Endothelial cell of umbilical vein (primary cell): ENCODE results near the gene FZD10. TPM values are rescaled to one million over a fixed set of nuclear protein-coding genes. Genes with fewer than 3 reads are reported as not detected.

ENCODE experiments used
- BruUV-seq: library from RNA; stranded (reverse); fragments of 400-500 nt; replicated peaks from 2 replicates; lab custom pipeline; 2021; lab: Mats Ljungman, UMichigan
- CTCF ChIA-PET: fragments of 300-600, 350-600 bp; sonication (Branson Sonifier 250); formaldehyde crosslinking; loops from one replicate; lab custom pipeline; 2021; ENCODE audit warnings: antibody characterized with exemption, inconsistent platforms; lab: Charles Lee
- POLR2A ChIA-PET: fragments of 300-600, 350-600 bp; sonication (Branson Sonifier 250); formaldehyde crosslinking; loops from one replicate; lab custom pipeline; 2021; ENCODE audit warnings: antibody characterized with exemption, inconsistent platforms; lab: Charles Lee
- DNase-seq: peaks from one replicate; pipeline ENCODE4 v3.0.0-alpha.2; 2011; ENCODE audit warnings: low read depth, low spot score
- FAIRE-seq: peaks from 2 replicates; lab custom pipeline; 2011; peaks lifted over from hg19 to GRCh38; lab: Jason Lieb, UNC
- H2AFZ ChIP-seq: 2 replicates; pipeline ENCODE4 v1.6.0; 2012; ENCODE audit warnings: low read depth, low read length, control low read depth, inconsistent platforms
- H3K27ac ChIP-seq: 2 replicates; pipeline ENCODE4 v1.5.1; 2011; ENCODE audit warnings: low read depth, mild to moderate bottlenecking, control low read depth, low read length, moderate library complexity; ENCODE audit not compliant: insufficient read depth
- H3K27me3 ChIP-seq, 2 experiments: 2 replicates each; pipeline versions ENCODE4 v1.6.0 to v1.6.1; 2011; ENCODE audit warnings: low read length in 2 of 2, mixed read lengths in 1 of 2; ENCODE audit not compliant: control insufficient read depth in 2 of 2, insufficient read depth in 2 of 2
- H3K36me3 ChIP-seq, 2 experiments: 2 replicates in 1 of 2; 3 replicates in 1 of 2; pipeline ENCODE4 v1.5.1; 2011; ENCODE audit warnings: low read length in 2 of 2, mild to moderate bottlenecking in 1 of 2, moderate library complexity in 1 of 2; ENCODE audit not compliant: control insufficient read depth in 2 of 2, insufficient read depth in 2 of 2; ENCODE audit errors: extremely low read depth in 1 of 2
- H3K4me1 ChIP-seq: 3 replicates; pipeline ENCODE4 v1.5.1; 2011; ENCODE audit warnings: mild to moderate bottlenecking, low read length; ENCODE audit not compliant: control insufficient read depth, insufficient read depth; ENCODE audit errors: extremely low read depth
- H3K4me2 ChIP-seq: 2 replicates; pipeline ENCODE4 v1.6.1; 2011; ENCODE audit warnings: low read length, control low read depth, mixed read lengths; ENCODE audit not compliant: insufficient read depth
- H3K4me3 ChIP-seq, 3 experiments: fragments of 200-600 bp in 1 of 3; sonication (generic), shearing (Covaris generic) in 1 of 3; replicated peaks in 1 of 3; 2 replicates each; pipeline ENCODE4 v1.5.1; 2011 to 2016; ENCODE audit warnings: control low read depth in 3 of 3, low read length in 3 of 3, mild to moderate bottlenecking in 2 of 3, inconsistent platforms in 1 of 3, low read depth in 1 of 3, moderate library complexity in 1 of 3; ENCODE audit not compliant: insufficient read depth in 1 of 3
- H3K79me2 ChIP-seq: 2 replicates; pipeline ENCODE4 v1.6.0; 2012; ENCODE audit warnings: low read length, inconsistent platforms; ENCODE audit not compliant: control insufficient read depth, insufficient read depth
- H3K9ac ChIP-seq: replicated peaks from 2 replicates; pipeline ENCODE3; 2011; ENCODE audit warnings: low read length, control low read depth; ENCODE audit not compliant: insufficient read depth; ENCODE audit errors: extremely low read depth
- H3K9me1 ChIP-seq: replicated peaks from 3 replicates; pipeline ENCODE4 v1.6.0; 2011; ENCODE audit warnings: mild to moderate bottlenecking, low read length; ENCODE audit not compliant: control insufficient read depth, insufficient read depth; ENCODE audit errors: extremely low read depth
- H3K9me3 ChIP-seq: replicated peaks from 2 replicates; pipeline ENCODE4 v1.5.1; 2012; ENCODE audit warnings: low read length, inconsistent platforms; ENCODE audit not compliant: control insufficient read depth, insufficient read depth
- H4K20me1 ChIP-seq: replicated peaks from 2 replicates; pipeline ENCODE3; 2011; ENCODE audit warnings: mild to moderate bottlenecking, low read length; ENCODE audit not compliant: control insufficient read depth, insufficient read depth; ENCODE audit errors: extremely low read depth
- CTCF ChIP-seq, 2 donors: IDR thresholded peaks; 1 replicate in 1 of 2; 2 replicates in 1 of 2; pipeline ENCODE4 v1.5.1; 2011; ENCODE audit warnings: low read length in 2 of 2, mild to moderate bottlenecking in 2 of 2, moderate library complexity in 2 of 2, control low read depth in 1 of 2, inconsistent platforms in 1 of 2, low read depth in 1 of 2; ENCODE audit not compliant: insufficient read depth in 1 of 2; ENCODE audit errors: extremely low read depth in 1 of 2
- EZH2 ChIP-seq: IDR thresholded peaks from 2 replicates; pipeline ENCODE4 v1.6.1; 2012; ENCODE audit warnings: borderline replicate concordance, low read depth, mild to moderate bottlenecking, moderate library complexity, low read length, inconsistent platforms; ENCODE audit not compliant: severe bottlenecking
- FOS ChIP-seq: IDR thresholded peaks from 2 replicates; pipeline ENCODE4 v1.6.1; 2011; ENCODE audit warnings: mild to moderate bottlenecking, low read length, moderate library complexity, borderline replicate concordance; ENCODE audit not compliant: insufficient read depth
- GATA2 ChIP-seq: IDR thresholded peaks from 2 replicates; pipeline ENCODE4 v1.7.0; 2011; ENCODE audit warnings: low read depth, mild to moderate bottlenecking, moderate library complexity, mixed read lengths, low read length; ENCODE audit not compliant: insufficient read length, insufficient read depth
- JUN ChIP-seq: IDR thresholded peaks from 2 replicates; pipeline ENCODE4 v1.6.1; 2011; ENCODE audit warnings: borderline replicate concordance, low read depth; ENCODE audit not compliant: insufficient read length, insufficient read depth
- MAX ChIP-seq: IDR thresholded peaks from 2 replicates; pipeline ENCODE4 v1.6.1; 2011; ENCODE audit not compliant: insufficient read depth, insufficient read length
- MYC ChIP-seq: IDR thresholded peaks from one replicate; pipeline ENCODE4 v1.6.1; 2011; ENCODE audit warnings: mild to moderate bottlenecking, low read depth, low read length
- POLR2A ChIP-seq: IDR thresholded peaks from 2 replicates; pipeline ENCODE4 v1.6.1; 2012; ENCODE audit warnings: low read depth, mild to moderate bottlenecking, control low read depth, low read length
- POLR2AphosphoS5 ChIP-seq: IDR thresholded peaks from 2 replicates; pipeline ENCODE4 v1.6.1; 2012; ENCODE audit warnings: low read depth, mild to moderate bottlenecking, control low read depth, low read length, moderate library complexity; ENCODE audit not compliant: insufficient read depth
- dilution Hi-C: fragments of 300-500 bp; cut with MboI; formaldehyde crosslinking; loops from one replicate; pipeline ENCODE4 v1.15.0; 2019; ENCODE audit warnings: low sequenced_read_pairs; ENCODE audit not compliant: extremely low pct_ligation_motif_present
- intact Hi-C: fragments of 100-400 bp; cut with micrococcal nuclease; formaldehyde crosslinking; loops from one replicate; pipeline ENCODE4 v1.10.0; 2022
- polyA plus RNA-seq, 4 experiments: library from polyadenylated mRNA; depleted of rRNA in 3 of 4; stranded (reverse) in 3 of 4; unstranded in 1 of 4; fragments of >200 nt; gene quantifications; 2 replicates each; pipeline versions ENCODE4 v1.2.1 to v1.2.3, GENCODE V29; 2011 to 2012; ENCODE audit warnings: missing spikeins in 1 of 4
- total RNA-seq: library from RNA; stranded (reverse); gene quantifications from 2 replicates; pipeline ENCODE4 v1.2.3, GENCODE V29; 2021

The FZD10 gene
- total and polyA plus RNA-seq, 2 donors (not counting 3 experiments of a cell fraction or from before 2014, with no cell fraction given): not detected

GRCh38 chr12:130124106-130124505 is 38.2 kb upstream of the FZD10 start:
- dilution Hi-C loops: no loop called here
- no peaks in the 10 kb centered on the region for H3K79me2 ChIP-seq
- no peak overlapping the region for H3K27ac ChIP-seq
- no peaks in the 10 kb centered on the region for H3K27me3 ChIP-seq
- BruUV-seq: no TSS peak
- FAIRE-seq (no peak), DNase-seq (no peak)
- CTCF ChIA-PET: no interaction called here
- H3K9me1 ChIP-seq: no peaks in the 10 kb centered on the region
- no peaks in the 10 kb centered on the region for H3K36me3 ChIP-seq
- peaks cover 4% of the 10 kb centered on the region for H3K9me3 ChIP-seq
- no peaks in the 10 kb centered on the region for H4K20me1 ChIP-seq
- no peak overlapping the region for H2AFZ ChIP-seq
- no peaks in the 10 kb centered on the region for H3K4me1 ChIP-seq
- no peak overlapping the region for H3K4me3 ChIP-seq
- no peak for TF ChIP-seq CTCF (IDR thresholded peaks at IDR 0.05; ENCODE audit: extremely low read depth in 1 of 2, insufficient read depth in 1 of 2, low read depth in 1 of 2, low read length in 2 of 2)
- TF ChIP-seq POLR2AphosphoS5: no peak
- no peak for TF ChIP-seq POLR2A
- intact Hi-C loops: no loop called here
- H3K9ac ChIP-seq: no peak overlapping the region
- POLR2A ChIA-PET: no interaction called here
- no peak overlapping the region for H3K4me2 ChIP-seq

GRCh38 chr12:130124605-130125244 is 37.5 kb upstream of the FZD10 start:
- no peaks in the 10 kb centered on the region for H3K36me3 ChIP-seq
- H3K27ac ChIP-seq: no peak overlapping the region
- H4K20me1 ChIP-seq: no peaks in the 10 kb centered on the region
- TF ChIP-seq CTCF (IDR thresholded peaks at IDR 0.05; ENCODE audit: extremely low read depth in 1 of 2, insufficient read depth in 1 of 2, low read depth in 1 of 2, low read length in 2 of 2): no peak
- TF ChIP-seq EZH2: no peak
- TF ChIP-seq POLR2AphosphoS5: no peak
- no peak for TF ChIP-seq MYC
- TF ChIP-seq GATA2: no peak
- TF ChIP-seq MAX: no peak
- no peak for TF ChIP-seq FOS
- no peak for TF ChIP-seq POLR2A
- TF ChIP-seq JUN: no peak
- BruUV-seq: no TSS peak
- FAIRE-seq: no peak
- no peak overlapping the region for H3K4me3 ChIP-seq
- H3K9me3 ChIP-seq: peaks cover 6% of the 10 kb centered on the region
- no peaks in the 10 kb centered on the region for H3K27me3 ChIP-seq
- no peak overlapping the region for H2AFZ ChIP-seq
- H3K9ac ChIP-seq: no peak overlapping the region
- no peaks in the 10 kb centered on the region for H3K9me1 ChIP-seq
- POLR2A ChIA-PET: no interaction called here
- H3K79me2 ChIP-seq: no peaks in the 10 kb centered on the region
- intact Hi-C loops: no loop called here
- dilution Hi-C loops: no loop called here
- no peak for DNase-seq
- CTCF ChIA-PET: no interaction called here
- H3K4me2 ChIP-seq: no peak overlapping the region
- H3K4me1 ChIP-seq: no peaks in the 10 kb centered on the region
